ENCODE data around the gene SGMS1.
"Not testable (repeated sequence)": the region's sequence is repeated elsewhere in the genome, so short reads cannot be mapped to it uniquely, and the experiment has no call there.

SGMS1 gene

GRCh38 chr10:50561816-50562215 lies 61.9 kb downstream of the SGMS1 start:
- H3K4me3 ChIP-seq (ENCODE audit: low read depth, low read length) = no peak overlapping the region

DNA sequence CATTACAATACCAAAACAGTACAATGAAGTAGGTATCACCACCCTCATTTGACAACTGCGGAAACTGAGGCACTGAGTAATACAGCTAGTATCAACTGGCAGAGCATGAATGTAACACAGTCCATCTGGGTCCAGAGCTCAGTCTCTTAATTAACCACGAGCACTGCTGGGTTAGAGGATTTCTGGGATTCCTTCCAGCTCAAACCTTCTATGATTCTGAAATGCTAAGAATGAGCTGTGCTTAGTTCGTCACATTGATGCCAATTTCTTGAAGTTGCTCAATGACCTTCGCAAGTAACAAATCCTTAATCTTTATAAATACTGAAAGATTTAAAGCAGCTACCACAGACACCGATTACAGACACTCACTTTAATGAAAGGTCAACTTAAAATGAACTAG lies 62.5 kb downstream of the SGMS1 start:
- no peak overlapping the region for H3K4me3 ChIP-seq (ENCODE audit: low read depth, low read length)

GRCh38 chr10:50560370-50560769 lies 63.4 kb downstream of the SGMS1 start:
- H3K4me3 ChIP-seq (ENCODE audit: low read depth, low read length) = no peak overlapping the region

DNA sequence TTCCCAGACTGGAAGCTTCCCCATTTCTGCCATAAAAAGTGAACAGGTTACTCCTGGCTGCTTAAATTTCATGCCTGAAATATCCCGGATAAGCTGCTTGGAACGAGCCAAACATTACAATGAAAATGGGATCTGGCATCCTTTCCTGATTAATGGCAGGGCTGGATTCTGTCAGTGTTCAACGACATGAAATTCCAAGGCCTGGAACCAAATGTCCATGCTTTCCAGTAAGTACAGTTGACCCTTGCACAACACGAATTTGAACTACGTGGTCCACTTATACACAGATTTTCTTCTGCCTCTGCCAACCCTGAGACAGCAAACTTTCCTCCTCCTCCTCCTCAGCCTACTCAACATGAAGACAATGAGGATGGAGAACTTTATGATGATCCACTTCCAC lies 65.4 kb downstream of the SGMS1 start:
- H3K4me3 ChIP-seq (ENCODE audit: low read depth, low read length) = no peak overlapping the region

- no peak overlapping the region for H3K4me3 ChIP-seq (ENCODE audit: low read depth, low read length)
Measured at GRCh38 chr10:50557130-50557682, 66.5 kb downstream of the SGMS1 start.

GRCh38 chr10:50556237-50557120 lies 67.3 kb downstream of the SGMS1 start:
- no peak overlapping the region for H3K4me3 ChIP-seq (ENCODE audit: low read depth, low read length)

DNA sequence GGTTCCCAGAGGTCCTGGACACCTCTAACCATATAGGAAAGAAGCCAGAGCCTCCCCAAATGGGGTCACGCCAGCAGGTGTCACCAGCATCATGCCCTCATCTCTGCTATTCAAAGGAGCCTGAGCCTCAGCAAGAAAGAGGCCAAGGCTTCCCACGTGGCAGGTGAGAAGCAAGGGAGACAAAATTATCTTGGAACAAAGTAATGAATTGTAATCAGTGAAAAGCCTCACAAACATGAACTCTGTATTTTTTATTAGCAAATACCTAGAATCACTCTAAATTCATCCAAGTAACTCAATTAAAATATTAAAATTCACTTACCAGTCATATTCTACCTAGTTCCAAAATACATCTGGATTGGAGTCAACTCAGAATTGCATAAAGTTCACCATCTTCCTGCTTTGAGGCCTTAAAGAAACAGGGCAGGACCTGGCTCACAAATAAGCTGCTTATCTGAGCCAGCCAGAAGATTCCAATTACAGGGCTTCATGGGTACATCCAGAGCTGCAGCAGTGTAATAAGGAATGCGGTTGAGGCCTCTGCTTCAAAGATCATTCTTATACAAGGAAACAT lies 68.7 kb downstream of the SGMS1 start:
- no peak overlapping the region for H3K4me3 ChIP-seq (ENCODE audit: low read depth, low read length)

DNA sequence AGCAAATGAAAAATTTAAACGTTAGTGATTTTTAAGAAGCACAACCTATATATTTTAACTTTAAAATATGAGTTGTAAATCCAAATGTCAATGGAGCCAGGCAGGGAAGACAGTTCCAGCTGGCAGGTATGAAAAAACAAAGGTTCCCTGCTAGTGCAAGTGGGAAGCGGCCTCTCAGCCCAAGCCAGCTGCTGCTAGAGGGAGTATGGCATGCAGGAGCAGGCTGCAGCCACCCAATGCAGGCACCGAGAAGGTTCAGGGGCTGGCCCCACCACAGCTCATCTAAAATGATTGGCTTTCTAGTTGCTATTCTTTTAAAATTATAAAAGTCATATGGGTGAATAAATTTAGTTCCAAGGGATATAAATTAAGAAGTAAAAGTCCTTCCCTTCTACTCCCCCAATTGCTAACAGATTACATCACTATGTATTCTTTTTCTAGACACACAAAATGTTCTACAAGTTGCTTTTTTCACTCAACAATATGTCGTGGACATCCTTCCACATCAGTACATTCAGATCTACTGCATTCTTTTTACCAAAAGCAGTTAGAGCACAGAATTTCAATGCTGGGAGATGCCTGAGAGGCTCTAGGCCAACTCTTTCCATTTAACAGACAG lies 69.3 kb downstream of the SGMS1 start:
- H3K4me3 ChIP-seq (ENCODE audit: low read depth, low read length) = no peak overlapping the region

- no peak overlapping the region for H3K4me3 ChIP-seq (ENCODE audit: low read depth, low read length)
Measured at GRCh38 chr10:50552771-50553535, 70.8 kb downstream of the SGMS1 start.

- no peak overlapping the region for H3K4me3 ChIP-seq (ENCODE audit: low read depth, low read length)
Measured at GRCh38 chr10:50552308-50552707, 71.4 kb downstream of the SGMS1 start.

DNA sequence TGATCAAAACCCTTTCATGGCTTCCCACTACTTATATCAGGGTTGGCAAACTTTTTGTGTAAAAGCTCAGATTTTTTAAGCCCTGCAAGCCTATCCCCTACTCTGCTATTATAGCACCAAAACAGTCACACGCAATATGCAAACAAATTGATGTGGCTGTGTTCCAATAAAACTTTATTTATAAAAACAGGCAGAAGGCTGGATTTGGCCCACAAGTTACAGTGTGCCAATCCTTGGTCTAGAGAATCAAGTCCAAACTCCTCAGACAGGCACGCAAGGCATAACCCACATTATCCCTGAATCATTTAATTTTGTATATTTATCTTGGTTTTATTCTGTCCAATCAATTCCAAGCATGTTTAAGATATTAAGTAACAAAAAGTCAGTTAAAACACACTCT lies 71.9 kb downstream of the SGMS1 start:
- H3K4me3 ChIP-seq (ENCODE audit: low read depth, low read length) = no peak overlapping the region

DNA sequence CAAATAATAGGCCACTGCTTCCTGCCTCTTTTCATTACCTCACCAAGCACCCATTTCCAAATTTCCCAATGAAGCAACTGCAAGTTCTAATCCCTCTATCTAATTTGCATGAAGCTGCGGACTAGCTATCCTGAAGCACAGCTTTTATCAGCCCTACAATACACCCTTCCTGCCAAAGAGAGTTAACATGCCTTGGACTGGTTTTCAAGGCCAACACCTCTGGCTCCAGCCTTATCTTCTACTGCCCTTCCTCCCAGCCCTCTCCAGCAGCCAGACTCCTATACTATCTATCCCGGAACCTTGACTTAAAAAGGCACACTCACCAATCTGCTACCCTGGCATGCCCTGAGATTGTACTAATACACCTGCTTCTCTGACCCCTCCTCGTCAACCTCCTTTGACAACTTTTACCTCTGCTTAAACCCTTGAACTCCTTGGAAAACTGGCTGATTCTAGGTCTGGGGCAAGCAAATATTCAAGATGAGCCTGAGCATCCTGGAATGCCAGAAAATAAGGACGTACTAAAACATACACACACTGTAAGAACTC lies 73.4 kb downstream of the SGMS1 start:
- no peak overlapping the region for H3K4me3 ChIP-seq (ENCODE audit: low read depth, low read length)

GRCh38 chr10:50549186-50549585 lies 74.6 kb downstream of the SGMS1 start:
- H3K4me3 ChIP-seq (ENCODE audit: low read depth, low read length) = not testable (repeated sequence)

DNA sequence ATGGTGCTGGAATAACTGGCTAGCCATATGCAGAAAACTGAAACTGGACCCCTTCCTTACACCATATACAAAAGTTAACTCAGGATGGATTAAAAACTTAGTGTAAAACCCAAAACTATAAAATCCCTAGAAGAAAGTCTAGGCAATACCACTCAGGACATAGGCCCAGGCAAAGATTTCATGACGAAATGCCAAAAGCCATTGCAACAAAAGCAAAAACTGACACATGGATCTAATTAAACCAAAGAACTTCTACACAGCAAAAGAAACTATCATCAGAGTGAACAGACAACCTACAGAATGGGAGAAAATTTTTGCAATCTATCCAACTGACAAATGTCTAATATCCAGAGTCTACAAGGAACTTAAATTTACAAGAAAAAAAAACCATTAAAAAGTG lies 75.3 kb downstream of the SGMS1 start:
- not testable (repeated sequence) for H3K4me3 ChIP-seq (ENCODE audit: low read depth, low read length)

DNA sequence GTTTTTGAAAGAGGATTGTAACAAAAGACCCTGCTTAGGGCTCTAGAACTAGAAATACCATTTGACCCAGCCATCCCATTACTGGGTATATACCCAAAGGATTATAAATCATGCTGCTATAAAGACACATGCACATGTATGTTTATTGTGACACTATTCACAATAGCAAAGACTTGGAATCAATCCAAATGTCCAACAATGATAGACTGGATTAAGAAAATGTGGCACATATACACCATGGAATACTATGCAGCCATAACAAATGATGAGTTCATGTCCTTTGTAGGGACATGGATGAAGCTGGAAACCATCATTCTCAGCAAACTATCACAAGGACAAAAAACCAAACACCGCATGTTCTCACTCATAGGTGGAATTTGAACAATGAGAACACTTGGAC lies 77.5 kb downstream of the SGMS1 start:
- not testable (repeated sequence) for H3K4me3 ChIP-seq (ENCODE audit: low read depth, low read length)

DNA sequence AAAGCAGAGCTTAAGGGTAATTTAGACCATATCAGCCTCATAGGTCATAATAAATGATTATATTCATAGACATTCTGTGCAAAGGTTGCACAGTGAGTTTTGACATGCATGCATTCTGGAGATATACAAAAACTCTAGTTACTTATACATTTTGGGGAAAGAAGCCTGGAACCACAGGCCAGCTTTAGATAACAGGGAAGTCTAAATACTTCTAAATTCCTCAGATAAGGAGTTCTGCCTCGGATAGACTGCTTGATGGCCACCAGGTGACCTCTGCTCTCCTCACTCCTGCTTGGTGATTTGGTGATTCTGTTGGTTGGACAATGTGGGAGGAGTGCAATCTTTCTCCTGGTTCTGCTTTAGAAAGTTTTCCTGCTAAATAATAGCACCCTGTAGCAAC lies 77.9 kb downstream of the SGMS1 start:
- no peak overlapping the region for H3K4me3 ChIP-seq (ENCODE audit: low read depth, low read length)

- H3K4me3 ChIP-seq (ENCODE audit: low read depth, low read length) = no peak overlapping the region
Measured at GRCh38 chr10:50544857-50545429, 78.8 kb downstream of the SGMS1 start.

GRCh38 chr10:50544095-50544856 lies 79.5 kb downstream of the SGMS1 start:
- no peak overlapping the region for H3K4me3 ChIP-seq (ENCODE audit: low read depth, low read length)

- no peak overlapping the region for H3K4me3 ChIP-seq (ENCODE audit: low read depth, low read length)
Measured at GRCh38 chr10:50542871-50543270, 80.9 kb downstream of the SGMS1 start.

DNA sequence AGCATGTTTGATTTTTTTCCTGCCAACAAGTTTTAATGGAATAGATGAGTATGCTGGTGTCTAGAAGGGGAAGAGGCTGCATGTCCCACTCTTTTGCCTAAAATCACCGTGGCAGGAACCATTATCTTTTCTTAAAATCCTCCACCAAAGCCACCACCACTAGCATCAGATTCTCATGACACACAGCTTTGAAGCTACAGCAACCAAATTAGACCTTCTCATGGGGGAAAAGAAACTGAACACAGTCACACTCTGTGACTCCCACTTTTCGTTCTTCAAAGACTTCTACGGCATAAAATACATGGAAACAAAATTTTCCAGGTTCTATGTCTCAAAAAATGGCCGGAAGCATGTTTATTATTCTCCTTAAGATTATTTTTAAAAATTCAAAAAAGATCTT lies 81.8 kb downstream of the SGMS1 start:
- H3K4me3 ChIP-seq (ENCODE audit: low read depth, low read length) = no peak overlapping the region
